Neural cell (in vitro differentiated cells): ENCODE data around the gene ADGRG1. TPM values are rescaled to one million over a fixed set of nuclear protein-coding genes. Genes with fewer than 3 reads are reported as not detected.

Source experiments
- H2AFZ ChIP-seq: fragments of 200-600, 300-800 bp; sonication (generic), shearing (Covaris generic); 2 replicates; pipeline ENCODE4 v1.6.0; 2014; ENCODE audit warnings: low read depth, mild to moderate bottlenecking, antibody characterized with exemption, low read length, moderate library complexity
- H3F3A ChIP-seq: fragments of 200-600 bp; shearing (Covaris generic); 2 replicates; pipeline ENCODE4 v1.6.1; 2016; ENCODE audit warnings: mild to moderate bottlenecking, moderate library complexity, mixed read lengths, antibody characterized with exemption, low read length; ENCODE audit not compliant: insufficient read depth, poor library complexity, severe bottlenecking
- H3K27ac ChIP-seq: fragments of 200-600, 300-800 bp; sonication (generic), shearing (Covaris generic); 2 replicates; pipeline ENCODE4 v1.5.1; 2014; ENCODE audit warnings: mild to moderate bottlenecking, low read length, moderate library complexity
- H3K27me3 ChIP-seq: fragments of 300-800, 200-600 bp; sonication (generic), shearing (Covaris generic); 2 replicates; pipeline ENCODE4 v1.6.0; 2014; ENCODE audit warnings: mild to moderate bottlenecking, low read depth, low read length, moderate library complexity; ENCODE audit not compliant: insufficient read depth
- H3K36me3 ChIP-seq: fragments of 300-800, 200-600 bp; sonication (generic), shearing (Covaris generic); 2 replicates; pipeline ENCODE4 v1.5.1; 2014; ENCODE audit warnings: mild to moderate bottlenecking, antibody characterized with exemption, low read length, moderate library complexity; ENCODE audit not compliant: insufficient read depth
- H3K4me2 ChIP-seq: fragments of 300-800, 200-600 bp; sonication (generic), shearing (Covaris generic); 2 replicates; pipeline ENCODE4 v1.6.0; 2014; ENCODE audit warnings: mild to moderate bottlenecking, low read length
- H3K4me3 ChIP-seq: fragments of 300-800, 200-600 bp; sonication (generic), shearing (Covaris generic); 2 replicates; pipeline ENCODE4 v1.5.1; 2014; ENCODE audit warnings: mild to moderate bottlenecking, low read length, moderate library complexity
- H3K79me2 ChIP-seq: fragments of 200-600 bp; shearing (Covaris generic); replicated peaks from 2 replicates; pipeline ENCODE4 v1.6.0; 2014; ENCODE audit warnings: mild to moderate bottlenecking, low read length, moderate library complexity; ENCODE audit not compliant: insufficient read depth
- H3K9ac ChIP-seq: fragments of 300-800, 200-600 bp; sonication (generic), shearing (Covaris generic); 2 replicates; pipeline ENCODE4 v1.6.1; 2016; ENCODE audit warnings: mild to moderate bottlenecking, low read length, mixed read lengths
- H3K9me2 ChIP-seq: fragments of 200-600 bp; shearing (Covaris generic); 2 replicates; pipeline ENCODE4 v1.6.1; 2016; ENCODE audit warnings: mild to moderate bottlenecking, low read length, mixed read lengths; ENCODE audit not compliant: insufficient read depth
- H3K9me3 ChIP-seq: fragments of 200-600, 300-800 bp; sonication (generic), shearing (Covaris generic); 2 replicates; pipeline ENCODE4 v1.6.1; 2016; ENCODE audit warnings: mild to moderate bottlenecking, mixed run types, low read length, moderate library complexity, mixed read lengths
- H4K20me1 ChIP-seq: fragments of 200-600 bp; shearing (Covaris generic); 2 replicates; pipeline ENCODE4 v1.6.1; 2016; ENCODE audit warnings: mild to moderate bottlenecking, mixed run types; ENCODE audit not compliant: insufficient read depth
- CTCF ChIP-seq: fragments of 450-650 bp; IDR thresholded peaks from 2 replicates; pipeline ENCODE4 v1.5.1; 2014; ENCODE audit warnings: antibody characterized with exemption, mild to moderate bottlenecking, moderate library complexity; ENCODE audit not compliant: poor library complexity, severe bottlenecking
- EP300 ChIP-seq: fragments of 450-650 bp; conservative IDR thresholded peaks from 2 replicates; pipeline ENCODE4 v1.6.1; 2014; ENCODE audit warnings: antibody characterized with exemption, mild to moderate bottlenecking, moderate library complexity; ENCODE audit not compliant: poor library complexity, severe bottlenecking
- EZH2 ChIP-seq: fragments of 200-600, 300-800 bp; shearing (Covaris generic), sonication (generic); IDR thresholded peaks from 2 replicates; pipeline ENCODE4 v1.6.1; 2014; ENCODE audit warnings: antibody characterized with exemption, low read length, borderline replicate concordance, mild to moderate bottlenecking; ENCODE audit not compliant: insufficient read depth, poor library complexity, severe bottlenecking
- MXI1 ChIP-seq: fragments of 450-650 bp; conservative IDR thresholded peaks from 2 replicates; pipeline ENCODE4 v1.6.1; 2014; ENCODE audit warnings: antibody characterized with exemption, mild to moderate bottlenecking; ENCODE audit not compliant: poor library complexity, severe bottlenecking
- POLR2AphosphoS5 ChIP-seq: IDR thresholded peaks from 2 replicates; pipeline ENCODE4 v1.6.1; 2012
- RAD21 ChIP-seq: fragments of 450-650 bp; conservative IDR thresholded peaks from 2 replicates; pipeline ENCODE4 v1.6.1; 2014; ENCODE audit warnings: antibody characterized with exemption, mild to moderate bottlenecking, moderate library complexity
- REST ChIP-seq: IDR thresholded peaks from 2 replicates; pipeline ENCODE4 v1.6.1; 2012; ENCODE audit warnings: borderline replicate concordance
- SMC3 ChIP-seq: fragments of 450-650 bp; conservative IDR thresholded peaks from 2 replicates; pipeline ENCODE4 v1.6.1; 2014; ENCODE audit warnings: antibody characterized with exemption, mild to moderate bottlenecking, moderate library complexity; ENCODE audit not compliant: poor library complexity
- TAF1 ChIP-seq: IDR thresholded peaks from 2 replicates; pipeline ENCODE4 v1.6.1; 2012; ENCODE audit warnings: low read depth
- polyA plus RNA-seq: library from polyadenylated mRNA; depleted of rRNA; stranded (reverse); fragments of >200 nt; gene quantifications from 2 replicates; pipeline ENCODE4 v1.2.3, GENCODE V29; 2014

ADGRG1 gene
- polyA plus RNA-seq, 1 donor from 2014 or later, result 86.8 TPM

- Histone ChIP-seq H3K79me2 (no peaks in the 10 kb centered on the region), H3K27me3 (no peaks in the 10 kb centered on the region), H2AFZ (no peak overlapping the region), H3K36me3 (no peaks in the 10 kb centered on the region), H3F3A (no peaks in the 10 kb centered on the region), H3K9me2 (no peaks in the 10 kb centered on the region), H3K4me3 (no peak overlapping the region), H3K9ac (no peak overlapping the region), H4K20me1 (no peaks in the 10 kb centered on the region), H3K27ac (no peak overlapping the region), H3K4me2 (no peak overlapping the region), H3K9me3 (no peaks in the 10 kb centered on the region)
- no peak for TF ChIP-seq CTCF
- no peak for TF ChIP-seq RAD21
- no peak for TF ChIP-seq REST
Measured at GRCh38 chr16:57680842-57681375, 52.5 kb downstream of the ADGRG1 start.

GRCh38 chr16:57681950-57682728 lies 53.7 kb downstream of the ADGRG1 start:
- H3K9ac ChIP-seq, result no peak overlapping the region
- TF ChIP-seq SMC3 (no peak), RAD21 (no peak), TAF1 (no peak), MXI1 (no peak), EP300 (no peak), POLR2AphosphoS5 (no peak), EZH2 (no peak), REST (no peak), CTCF (no peak)
- no peaks in the 10 kb centered on the region for H3K36me3 ChIP-seq

More at GRCh38 chr16:57681950-57682728, 53.7 kb downstream of the ADGRG1 start:
- Histone ChIP-seq H3K9me2 (no peaks in the 10 kb centered on the region), H3K4me2 (no peak overlapping the region), H3F3A (no peaks in the 10 kb centered on the region), H3K79me2 (no peaks in the 10 kb centered on the region), H3K9me3 (no peaks in the 10 kb centered on the region), H3K27me3 (no peaks in the 10 kb centered on the region), H3K27ac (no peak overlapping the region), H3K4me3 (no peak overlapping the region), H2AFZ (no peak overlapping the region), H4K20me1 (no peaks in the 10 kb centered on the region)
